HG02970 (cell line): ENCODE results near the gene OR10A7.
A peak's percentile ranks its signal among the peaks of the same experiment; 100 is the strongest.
"Not testable (repeated sequence)": the region's sequence is repeated elsewhere in the genome, so short reads cannot be mapped to it uniquely, and the experiment has no call there.

Source experiments
- ATAC-seq: cut with Tn5 transposase; IDR thresholded peaks from one replicate; pipeline ENCODE4 v1.9.1; 2021; ENCODE audit warnings: mild to moderate bottlenecking, moderate library complexity, moderate number of reproducible peaks; ENCODE audit not compliant: unreplicated experiment, low FRiP score

Gene OR10A7

GRCh38 chr12:55220725-55221124, at the start of gene OR10A7:
Gene OR10A7 (plus strand): TSS chr12:55221025. CDS start chr12:55221025, 0 bp downstream.
- ATAC-seq: no peak

GRCh38 chr12:55171445-55171844, 49.4 kb upstream of the OR10A7 start:
- no peak for ATAC-seq

GRCh38 chr12:55171846-55172245, 49.0 kb upstream of the OR10A7 start:
- not testable (repeated sequence) for ATAC-seq

GRCh38 chr12:55172686-55173085, 48.1 kb upstream of the OR10A7 start:
- no peak for ATAC-seq

- no peak for ATAC-seq
These were observed 47.4 kb upstream of the OR10A7 start for GRCh38 chr12:55173456-55173855.

- no peak for ATAC-seq
These were observed 32.3 kb upstream of the OR10A7 start for GRCh38 chr12:55188573-55188972.

- ATAC-seq: peak; percentile 78
These were observed 31.8 kb upstream of the OR10A7 start for GRCh38 chr12:55188974-55189556.

GRCh38 chr12:55194382-55194781, 26.4 kb upstream of the OR10A7 start:
- ATAC-seq: no peak

GRCh38 chr12:55226523-55226922, 5.7 kb downstream of the OR10A7 start:
- ATAC-seq: no peak

- no peak for ATAC-seq
These were observed 6.8 kb downstream of the OR10A7 start for GRCh38 chr12:55227643-55228042.

- no peak for ATAC-seq
These were observed 23.5 kb downstream of the OR10A7 start, which contains the start of gene OR6C74 for GRCh38 chr12:55244309-55244708. Gene OR6C74 (plus strand): TSS chr12:55244609. CDS start chr12:55247288, 2,679 bp downstream.

- no peak for ATAC-seq
These were observed 25.3 kb downstream of the OR10A7 start for GRCh38 chr12:55246159-55246558.

- ATAC-seq: no peak
These were observed 30.1 kb downstream of the OR10A7 start for GRCh38 chr12:55250944-55251343.

- ATAC-seq: no peak
These were observed 32.5 kb downstream of the OR10A7 start for GRCh38 chr12:55253281-55253680.

- ATAC-seq: no peak
These were observed 36.0 kb downstream of the OR10A7 start for GRCh38 chr12:55256831-55257230.

GRCh38 chr12:55258303-55258702, 37.5 kb downstream of the OR10A7 start:
- ATAC-seq: no peak
